Stomach smooth muscle (tissue), 2 donors: ENCODE measurements around the gene PLCD1.

Experiments
- H3K27ac ChIP-seq: one replicate; pipeline ENCODE4 v1.7.0; 2013; ENCODE audit warnings: mild to moderate bottlenecking, low read length, inconsistent platforms
- H3K27me3 ChIP-seq, 2 donors: one replicate each; pipeline ENCODE4 v1.7.0; 2013; ENCODE audit warnings: low read length in 2 of 2; ENCODE audit not compliant: insufficient read depth in 2 of 2, control insufficient read depth in 1 of 2
- H3K36me3 ChIP-seq, 2 donors: one replicate each; pipeline ENCODE4 v1.7.0; 2013; ENCODE audit warnings: low read length in 2 of 2; ENCODE audit not compliant: control insufficient read depth in 2 of 2, insufficient read depth in 2 of 2
- H3K4me1 ChIP-seq: one replicate; pipeline ENCODE4 v1.7.0; 2013; ENCODE audit warnings: low read length; ENCODE audit not compliant: control insufficient read depth, insufficient read depth
- H3K4me3 ChIP-seq, 2 donors: one replicate each; pipeline ENCODE4 v1.7.0; 2013; ENCODE audit warnings: low read length in 2 of 2
- H3K9ac ChIP-seq, 2 donors: one replicate each; pipeline ENCODE4 v1.7.0; 2013; ENCODE audit warnings: low read length in 2 of 2, mild to moderate bottlenecking in 1 of 2
- H3K9me3 ChIP-seq, 2 donors: one replicate each; pipeline ENCODE4 v1.7.0; 2013; ENCODE audit warnings: low read length in 2 of 2; ENCODE audit not compliant: control insufficient read depth in 2 of 2
- donor health status: healthy.
- donor health status: Pancreatic carcinoma.

PLCD1 gene

GRCh38 chr3:38005076-38006020, 24.1 kb downstream of the PLCD1 start:
- Histone ChIP-seq H3K36me3 (peaks cover 10 to 27% of the 10 kb centered on the region in 2 donors), H3K27me3 (no peaks in the 10 kb centered on the region), H3K4me3 (no peak overlapping the region), H3K9ac (no peak overlapping the region), H3K4me1 (peaks cover 11% of the 10 kb centered on the region), H3K27ac (no peak overlapping the region), H3K9me3 (no peaks in the 10 kb centered on the region)

GRCh38 chr3:38004415-38005075, 24.9 kb downstream of the PLCD1 start:
- Histone ChIP-seq H3K27ac (no peak overlapping the region), H3K27me3 (no peaks in the 10 kb centered on the region), H3K36me3 (peaks cover 6 to 24% of the 10 kb centered on the region in 2 donors), H3K9me3 (no peaks in the 10 kb centered on the region), H3K4me1 (peaks cover 11% of the 10 kb centered on the region), H3K4me3 (no peak overlapping the region), H3K9ac (peak overlapping the region in 1 of 2 donors; percentile 5)

- H3K9me3 ChIP-seq: no peaks in the 10 kb centered on the region
- peaks cover 6 to 20% of the 10 kb centered on the region in 2 donors for H3K36me3 ChIP-seq
- peak overlapping the region in 1 of 2 donors; percentile 5 for H3K9ac ChIP-seq
- H3K27me3 ChIP-seq: no peaks in the 10 kb centered on the region
- H3K27ac ChIP-seq: no peak overlapping the region
- H3K4me1 ChIP-seq: peaks cover 15% of the 10 kb centered on the region
- no peak overlapping the region for H3K4me3 ChIP-seq
Measured at GRCh38 chr3:38003817-38004414, 25.5 kb downstream of the PLCD1 start.

- Histone ChIP-seq H3K27me3 (no peaks in the 10 kb centered on the region), H3K36me3 (peaks cover 6 to 16% of the 10 kb centered on the region in 2 donors), H3K9ac (peak overlapping the region; percentile 47), H3K4me3 (no peak overlapping the region), H3K9me3 (no peaks in the 10 kb centered on the region), H3K4me1 (peaks cover 17% of the 10 kb centered on the region), H3K27ac (no peak overlapping the region)
Measured at GRCh38 chr3:38003371-38003816, 26.0 kb downstream of the PLCD1 start.

GRCh38 chr3:38002940-38003339, 26.5 kb downstream of the PLCD1 start:
- Histone ChIP-seq H3K27me3 (no peaks in the 10 kb centered on the region), H3K4me3 (no peak overlapping the region), H3K9ac (peak overlapping the region; percentile 47), H3K27ac (no peak overlapping the region), H3K4me1 (peaks cover 21% of the 10 kb centered on the region), H3K9me3 (no peaks in the 10 kb centered on the region), H3K36me3 (peaks cover 3 to 16% of the 10 kb centered on the region in 2 donors)

- peaks cover 21% of the 10 kb centered on the region for H3K4me1 ChIP-seq
- H3K36me3 ChIP-seq: peaks cover 0 to 10% of the 10 kb centered on the region in 2 donors
- no peaks in the 10 kb centered on the region for H3K9me3 ChIP-seq
- H3K27me3 ChIP-seq: no peaks in the 10 kb centered on the region
- H3K27ac ChIP-seq: no peak overlapping the region
- H3K4me3 ChIP-seq: no peak overlapping the region
- peak overlapping the region in 1 of 2 donors; percentile 21 for H3K9ac ChIP-seq
Measured at GRCh38 chr3:38002291-38002876, 27.1 kb downstream of the PLCD1 start.

- no peaks in the 10 kb centered on the region for H3K9me3 ChIP-seq
- no peak overlapping the region for H3K4me3 ChIP-seq
- H3K27ac ChIP-seq: no peak overlapping the region
- H3K9ac ChIP-seq: no peak overlapping the region
- no peaks in the 10 kb centered on the region for H3K27me3 ChIP-seq
- peaks cover 21% of the 10 kb centered on the region for H3K4me1 ChIP-seq
- peaks cover 0 to 8% of the 10 kb centered on the region in 2 donors for H3K36me3 ChIP-seq
Measured at GRCh38 chr3:38001456-38002081, 27.9 kb downstream of the PLCD1 start.

- peaks cover 21% of the 10 kb centered on the region for H3K4me1 ChIP-seq
- H3K27me3 ChIP-seq: no peaks in the 10 kb centered on the region
- no peak overlapping the region for H3K4me3 ChIP-seq
- no peak overlapping the region for H3K9ac ChIP-seq
- H3K36me3 ChIP-seq: peaks cover 0 to 6% of the 10 kb centered on the region in 2 donors
- no peaks in the 10 kb centered on the region for H3K9me3 ChIP-seq
- no peak overlapping the region for H3K27ac ChIP-seq
Measured at GRCh38 chr3:38000965-38001455, 28.4 kb downstream of the PLCD1 start.

- H3K27ac ChIP-seq: no peak overlapping the region
Measured at GRCh38 chr3:38000242-38000916, 29.1 kb downstream of the PLCD1 start.

More at GRCh38 chr3:38000242-38000916, 29.1 kb downstream of the PLCD1 start:
- Histone ChIP-seq H3K4me1 (peaks cover 21% of the 10 kb centered on the region), H3K4me3 (no peak overlapping the region), H3K36me3 (peaks cover 0 to 6% of the 10 kb centered on the region in 2 donors), H3K27me3 (no peaks in the 10 kb centered on the region), H3K9me3 (no peaks in the 10 kb centered on the region), H3K9ac (no peak overlapping the region)
